GM06990 (cell line): ENCODE data around the gene TET1.

Experiments used
- DNase-seq: peaks from one replicate; pipeline ENCODE4 v3.0.0-alpha.2; 2011; ENCODE audit not compliant: insufficient read length; ENCODE audit errors: extremely low read depth
- H3K27me3 ChIP-seq: replicated peaks from 2 replicates; pipeline ENCODE4 v1.6.0; 2011; ENCODE audit warnings: low read length; ENCODE audit not compliant: control insufficient read depth, insufficient read depth
- H3K36me3 ChIP-seq: 2 replicates; pipeline ENCODE4 v1.5.1; 2011; ENCODE audit warnings: low read length; ENCODE audit not compliant: control insufficient read depth, insufficient read depth
- H3K4me3 ChIP-seq: replicated peaks from 2 replicates; pipeline ENCODE4 v1.5.1; 2011; ENCODE audit warnings: low read depth, mild to moderate bottlenecking, control low read depth, low read length
- TF ChIP-seq, protein P1 (sequence below): IDR thresholded peaks from 2 replicates; pipeline ENCODE4 v1.5.1; 2011; ENCODE audit warnings: low read length, control low read depth, mild to moderate bottlenecking, inconsistent platforms; ENCODE audit not compliant: insufficient read depth, poor library complexity, severe bottlenecking

TET1 gene

DNA sequence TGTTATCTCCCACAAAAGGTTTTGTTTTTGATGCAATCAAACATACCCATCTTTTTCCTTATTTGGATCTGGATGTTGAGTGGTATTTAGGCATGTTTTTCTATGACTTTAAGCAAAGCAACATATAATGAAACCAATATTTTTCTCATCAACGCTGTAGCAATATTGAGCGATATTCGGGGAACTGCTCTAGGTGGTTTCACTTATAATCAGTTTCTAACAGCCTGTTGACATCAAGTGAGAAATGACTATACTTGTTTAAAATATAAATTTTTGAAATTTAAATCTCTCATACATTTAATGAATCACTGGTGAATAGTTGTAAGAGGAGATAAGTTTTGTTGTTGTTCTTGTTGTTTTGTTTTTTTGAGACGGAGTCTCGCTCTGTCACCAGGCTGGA, 108.1 kb downstream of the TET1 start:
- TF ChIP-seq, protein P1, sequence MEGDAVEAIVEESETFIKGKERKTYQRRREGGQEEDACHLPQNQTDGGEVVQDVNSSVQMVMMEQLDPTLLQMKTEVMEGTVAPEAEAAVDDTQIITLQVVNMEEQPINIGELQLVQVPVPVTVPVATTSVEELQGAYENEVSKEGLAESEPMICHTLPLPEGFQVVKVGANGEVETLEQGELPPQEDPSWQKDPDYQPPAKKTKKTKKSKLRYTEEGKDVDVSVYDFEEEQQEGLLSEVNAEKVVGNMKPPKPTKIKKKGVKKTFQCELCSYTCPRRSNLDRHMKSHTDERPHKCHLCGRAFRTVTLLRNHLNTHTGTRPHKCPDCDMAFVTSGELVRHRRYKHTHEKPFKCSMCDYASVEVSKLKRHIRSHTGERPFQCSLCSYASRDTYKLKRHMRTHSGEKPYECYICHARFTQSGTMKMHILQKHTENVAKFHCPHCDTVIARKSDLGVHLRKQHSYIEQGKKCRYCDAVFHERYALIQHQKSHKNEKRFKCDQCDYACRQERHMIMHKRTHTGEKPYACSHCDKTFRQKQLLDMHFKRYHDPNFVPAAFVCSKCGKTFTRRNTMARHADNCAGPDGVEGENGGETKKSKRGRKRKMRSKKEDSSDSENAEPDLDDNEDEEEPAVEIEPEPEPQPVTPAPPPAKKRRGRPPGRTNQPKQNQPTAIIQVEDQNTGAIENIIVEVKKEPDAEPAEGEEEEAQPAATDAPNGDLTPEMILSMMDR: no peak
- Histone ChIP-seq H3K27me3 (no peaks in the 10 kb centered on the region), H3K36me3 (no peaks in the 10 kb centered on the region), H3K4me3 (no peak overlapping the region)
- DNase-seq: no peak

- H3K36me3 ChIP-seq: no peaks in the 10 kb centered on the region
- no peak for DNase-seq
- TF ChIP-seq, protein P1: no peak
- H3K27me3 ChIP-seq: no peaks in the 10 kb centered on the region
- no peak overlapping the region for H3K4me3 ChIP-seq
Observed at GRCh38 chr10:68668972-68669371, 108.8 kb downstream of the TET1 start.

DNA sequence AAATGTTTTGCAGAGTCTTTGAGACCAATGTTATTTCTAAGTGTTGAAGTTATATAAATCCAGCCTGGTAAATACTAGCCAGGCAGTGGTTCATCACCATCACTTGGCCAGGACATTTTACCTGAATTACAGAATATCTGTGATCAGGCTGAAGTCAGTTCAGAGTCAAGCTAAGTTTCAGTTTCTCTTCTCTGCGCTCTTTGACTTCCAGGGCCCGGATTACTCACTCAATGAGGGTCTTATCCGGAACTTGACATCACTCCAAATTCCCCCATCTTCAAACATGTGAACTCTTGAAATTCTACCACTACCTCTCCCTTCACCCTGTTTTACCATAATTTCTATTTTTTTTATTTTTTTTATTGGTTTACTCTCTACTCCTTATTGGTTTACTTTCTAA, 124.3 kb downstream of the TET1 start:
- peak overlapping the region; percentile 33 for H3K4me3 ChIP-seq
- no peaks in the 10 kb centered on the region for H3K36me3 ChIP-seq
- DNase-seq: peak; percentile 35
- H3K27me3 ChIP-seq: no peaks in the 10 kb centered on the region
- TF ChIP-seq, protein P1: no peak

GRCh38 chr10:68696018-68696417, 135.9 kb downstream of the TET1 start:
- Histone ChIP-seq H3K27me3 (no peaks in the 10 kb centered on the region), H3K4me3 (no peak overlapping the region), H3K36me3 (no peaks in the 10 kb centered on the region)
- no peak for DNase-seq
- TF ChIP-seq, protein P1: no peak

- DNase-seq: no peak
- TF ChIP-seq, protein P1: no peak
- Histone ChIP-seq H3K36me3 (no peaks in the 10 kb centered on the region), H3K4me3 (no peak overlapping the region), H3K27me3 (no peaks in the 10 kb centered on the region)
Observed at GRCh38 chr10:68697106-68697505, 137.0 kb downstream of the TET1 start.

DNA sequence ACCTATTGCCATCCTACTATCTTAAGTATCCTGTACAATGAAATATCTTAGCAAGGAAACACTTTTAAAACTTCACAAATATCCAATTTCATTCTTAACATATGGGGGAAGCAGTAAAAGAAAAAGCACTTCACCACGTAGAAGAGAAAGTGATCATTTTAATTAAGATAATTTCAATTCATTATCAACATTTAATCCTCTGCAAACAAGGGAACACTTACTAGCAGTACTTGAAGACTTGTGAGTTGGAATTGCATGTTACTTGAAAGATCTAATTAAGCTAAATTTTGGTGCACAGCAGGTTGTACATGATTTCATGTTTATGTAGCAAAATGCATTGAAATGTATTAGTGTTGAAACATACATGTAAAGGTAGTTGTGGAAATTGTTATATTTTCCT, 140.1 kb downstream of the TET1 start:
- no peak for DNase-seq
- TF ChIP-seq, protein P1: no peak
- H3K36me3 ChIP-seq: no peaks in the 10 kb centered on the region
- no peaks in the 10 kb centered on the region for H3K27me3 ChIP-seq
- no peak overlapping the region for H3K4me3 ChIP-seq
